Measurements from ENCODE around the gene LZTS3. TPM values are rescaled to one million over a fixed set of nuclear protein-coding genes. Genes with fewer than 3 reads are reported as not detected.
A peak's percentile ranks its signal among the peaks of the same experiment; 100 is the strongest.
"Not testable (repeated sequence)": the region's sequence is repeated elsewhere in the genome, so short reads cannot be mapped to it uniquely, and the experiment has no call there.

Gene LZTS3
- total RNA-seq = 10 to 100 TPM; 21.4 to 27.7 TPM
- 10 to 100 TPM; 79.5 to 83.2 TPM for polyA plus RNA-seq (ENCODE audit: insufficient read length in 2 of 2)
- long read RNA-seq, donor 1, full-length matches to known transcripts = 5 of 39 reads
- long read RNA-seq, donor 1, partial matches to known transcripts = 18 of 39 reads
- long read RNA-seq, donor 1, other reads (novel, unspliced or antisense) = 16 of 39 reads
- long read RNA-seq, donor 2, full-length matches to known transcripts = 5 of 5 reads
- long read RNA-seq, donor 2, partial matches to known transcripts = 0 of 5 reads
- long read RNA-seq, donor 2, other reads (novel, unspliced or antisense) = 0 of 5 reads
- long read RNA-seq, donor 3, full-length matches to known transcripts = 3 of 9 reads
- long read RNA-seq, donor 3, partial matches to known transcripts = 6 of 9 reads
- long read RNA-seq, donor 3, other reads (novel, unspliced or antisense) = 0 of 9 reads
- long read RNA-seq, donor 4, full-length matches to known transcripts = 1 of 1 reads
- long read RNA-seq, donor 4, partial matches to known transcripts = 0 of 1 reads
- long read RNA-seq, donor 4, other reads (novel, unspliced or antisense) = 0 of 1 reads

- 0% methylated on average over 55 of the region's 62 CpGs for WGBS (ENCODE audit: insufficient coverage)
- Histone ChIP-seq H3K4me1 (ENCODE audit: control insufficient read depth, insufficient read depth, low read length) (peaks cover 31% of the 10 kb centered on the region), H3K27me3 (ENCODE audit: control insufficient read depth, insufficient read depth, low read length) (peaks cover 3% of the 10 kb centered on the region), H3K36me3 (ENCODE audit: control insufficient read depth, insufficient read depth, low read length) (peaks cover 10% of the 10 kb centered on the region), H3K9me3 (ENCODE audit: control insufficient read depth, insufficient read depth, low read length) (no peaks in the 10 kb centered on the region), H3K4me3 (ENCODE audit: low read depth, low read length) (peak within 1 kb of the TSS; percentile 90), H3K27ac (ENCODE audit: low read depth, low read length) (peak within 1 kb of the TSS; percentile 88)
- DNase-seq (ENCODE audit: low read depth in 4 of 6, low spot score in 6 of 6) = peak; percentile 44 to 91 (median 61)
Measured at GRCh38 chr20:3172933-3173609, at the start of gene LZTS3. LZTS3 (minus strand) TSS chr20:3173549; CDS start chr20:3167163, 6,386 bp downstream.

GRCh38 chr20:3221398-3222226 is 48.3 kb upstream of the LZTS3 start:
- no peak overlapping the region for H3K27ac ChIP-seq (ENCODE audit: low read depth, low read length)
- H3K36me3 ChIP-seq (ENCODE audit: control insufficient read depth, insufficient read depth, low read length) = peaks cover 65% of the 10 kb centered on the region
- peaks cover 14% of the 10 kb centered on the region for H3K4me1 ChIP-seq (ENCODE audit: control insufficient read depth, insufficient read depth, low read length)
- H3K27me3 ChIP-seq (ENCODE audit: control insufficient read depth, insufficient read depth, low read length) = no peaks in the 10 kb centered on the region
- WGBS (ENCODE audit: insufficient coverage) = 90% methylated on average over 16 of the region's 18 CpGs
- H3K9me3 ChIP-seq (ENCODE audit: control insufficient read depth, insufficient read depth, low read length) = no peaks in the 10 kb centered on the region
- H3K4me3 ChIP-seq (ENCODE audit: low read depth, low read length) = no peak overlapping the region
- no peak for DNase-seq (ENCODE audit: low read depth in 4 of 6, low spot score in 6 of 6)

GRCh38 chr20:3218307-3218988 is 45.1 kb upstream of the LZTS3 start:
- whole genome bisulfite sequencing (ENCODE audit: insufficient coverage) = 10% methylated on average over 25 of the region's 30 CpGs
- H3K27ac ChIP-seq (ENCODE audit: low read depth, low read length) = no peak overlapping the region
- no peaks in the 10 kb centered on the region for H3K27me3 ChIP-seq (ENCODE audit: control insufficient read depth, insufficient read depth, low read length)
- no peak overlapping the region for H3K4me3 ChIP-seq (ENCODE audit: low read depth, low read length)
- H3K9me3 ChIP-seq (ENCODE audit: control insufficient read depth, insufficient read depth, low read length) = no peaks in the 10 kb centered on the region
- DNase-seq (ENCODE audit: low read depth in 4 of 6, low spot score in 6 of 6) = peak in 1 of 6 donors; percentile 36
- peaks cover 76% of the 10 kb centered on the region for H3K36me3 ChIP-seq (ENCODE audit: control insufficient read depth, insufficient read depth, low read length)
- peaks cover 14% of the 10 kb centered on the region for H3K4me1 ChIP-seq (ENCODE audit: control insufficient read depth, insufficient read depth, low read length)

GRCh38 chr20:3215359-3215917 is 42.1 kb upstream of the LZTS3 start:
- not testable (repeated sequence) for H3K4me3 ChIP-seq (ENCODE audit: low read depth, low read length); H3K27ac ChIP-seq (ENCODE audit: low read depth, low read length); H3K9me3 ChIP-seq (ENCODE audit: control insufficient read depth, insufficient read depth, low read length); H3K4me1 ChIP-seq (ENCODE audit: control insufficient read depth, insufficient read depth, low read length); DNase-seq (ENCODE audit: low read depth in 4 of 6, low spot score in 6 of 6); H3K27me3 ChIP-seq (ENCODE audit: control insufficient read depth, insufficient read depth, low read length)
- H3K36me3 ChIP-seq (ENCODE audit: control insufficient read depth, insufficient read depth, low read length) = peaks cover 52% of the 10 kb centered on the region
- whole genome bisulfite sequencing (ENCODE audit: insufficient coverage) = no CpG with 5 or more reads among the region's 7 CpGs

GRCh38 chr20:3213226-3213625 is 39.9 kb upstream of the LZTS3 start:
- no peak for DNase-seq (ENCODE audit: low read depth in 4 of 6, low spot score in 6 of 6)
- Histone ChIP-seq H3K36me3 (ENCODE audit: control insufficient read depth, insufficient read depth, low read length) (peaks cover 39% of the 10 kb centered on the region), H3K4me1 (ENCODE audit: control insufficient read depth, insufficient read depth, low read length) (peaks cover 12% of the 10 kb centered on the region), H3K9me3 (ENCODE audit: control insufficient read depth, insufficient read depth, low read length) (no peaks in the 10 kb centered on the region), H3K27me3 (ENCODE audit: control insufficient read depth, insufficient read depth, low read length) (no peaks in the 10 kb centered on the region), H3K4me3 (ENCODE audit: low read depth, low read length) (no peak overlapping the region), H3K27ac (ENCODE audit: low read depth, low read length) (no peak overlapping the region)
- 94% methylated on average over 5 of the region's 7 CpGs for WGBS (ENCODE audit: insufficient coverage)

- WGBS (ENCODE audit: insufficient coverage) = 100% methylated on average over 1 of the region's 2 CpGs
- no peak for DNase-seq (ENCODE audit: low read depth in 4 of 6, low spot score in 6 of 6)
- no peaks in the 10 kb centered on the region for H3K9me3 ChIP-seq (ENCODE audit: control insufficient read depth, insufficient read depth, low read length)
- peaks cover 19% of the 10 kb centered on the region for H3K36me3 ChIP-seq (ENCODE audit: control insufficient read depth, insufficient read depth, low read length)
- H3K4me1 ChIP-seq (ENCODE audit: control insufficient read depth, insufficient read depth, low read length) = peaks cover 14% of the 10 kb centered on the region
- H3K4me3 ChIP-seq (ENCODE audit: low read depth, low read length) = peak overlapping the region; percentile 91
- H3K27ac ChIP-seq (ENCODE audit: low read depth, low read length) = no peak overlapping the region
- no peaks in the 10 kb centered on the region for H3K27me3 ChIP-seq (ENCODE audit: control insufficient read depth, insufficient read depth, low read length)
Measured at GRCh38 chr20:3210346-3210745, 37.0 kb upstream of the LZTS3 start.

- 0% methylated on average over 6 of the region's 10 CpGs for WGBS (ENCODE audit: insufficient coverage)
Measured at GRCh38 chr20:3209946-3210317, 36.6 kb upstream of the LZTS3 start.

GRCh38 chr20:3209257-3209945 is 36.1 kb upstream of the LZTS3 start, which contains the start of gene ITPA:
ITPA (plus strand) TSS chr20:3209498; CDS start chr20:3209552, 54 bp downstream.
- peaks cover 12% of the 10 kb centered on the region for H3K36me3 ChIP-seq (ENCODE audit: control insufficient read depth, insufficient read depth, low read length)
- H3K4me1 ChIP-seq (ENCODE audit: control insufficient read depth, insufficient read depth, low read length) = peaks cover 20% of the 10 kb centered on the region
- no peaks in the 10 kb centered on the region for H3K27me3 ChIP-seq (ENCODE audit: control insufficient read depth, insufficient read depth, low read length)
- DNase-seq (ENCODE audit: low read depth in 4 of 6, low spot score in 6 of 6) = peak; percentile 36 to 89 (median 62)
- WGBS (ENCODE audit: insufficient coverage) = 0% methylated on average over 47 of the region's 48 CpGs
- peak within 1 kb of the TSS; percentile 82 for H3K27ac ChIP-seq (ENCODE audit: low read depth, low read length)
- H3K4me3 ChIP-seq (ENCODE audit: low read depth, low read length) = peak within 1 kb of the TSS; percentile 91
- no peaks in the 10 kb centered on the region for H3K9me3 ChIP-seq (ENCODE audit: control insufficient read depth, insufficient read depth, low read length)

More at GRCh38 chr20:3209946-3210317, 36.6 kb upstream of the LZTS3 start:
- Histone ChIP-seq H3K4me1 (ENCODE audit: control insufficient read depth, insufficient read depth, low read length) (peaks cover 15% of the 10 kb centered on the region), H3K27ac (ENCODE audit: low read depth, low read length) (no peak overlapping the region), H3K9me3 (ENCODE audit: control insufficient read depth, insufficient read depth, low read length) (no peaks in the 10 kb centered on the region), H3K4me3 (ENCODE audit: low read depth, low read length) (peak overlapping the region; percentile 91), H3K27me3 (ENCODE audit: control insufficient read depth, insufficient read depth, low read length) (no peaks in the 10 kb centered on the region), H3K36me3 (ENCODE audit: control insufficient read depth, insufficient read depth, low read length) (peaks cover 16% of the 10 kb centered on the region)
- no peak for DNase-seq (ENCODE audit: low read depth in 4 of 6, low spot score in 6 of 6)
